HG02938 (cell line): ENCODE measurements around the gene GPRIN2.
"Not testable (repeated sequence)": the region's sequence is repeated elsewhere in the genome, so short reads cannot be mapped to it uniquely, and the experiment has no call there.

Experiments used
- ATAC-seq: cut with Tn5 transposase; IDR thresholded peaks from one replicate; pipeline ENCODE4 v1.9.1; 2021; ENCODE audit warnings: mild to moderate bottlenecking, moderate library complexity; ENCODE audit not compliant: unreplicated experiment

The GPRIN2 gene

DNA sequence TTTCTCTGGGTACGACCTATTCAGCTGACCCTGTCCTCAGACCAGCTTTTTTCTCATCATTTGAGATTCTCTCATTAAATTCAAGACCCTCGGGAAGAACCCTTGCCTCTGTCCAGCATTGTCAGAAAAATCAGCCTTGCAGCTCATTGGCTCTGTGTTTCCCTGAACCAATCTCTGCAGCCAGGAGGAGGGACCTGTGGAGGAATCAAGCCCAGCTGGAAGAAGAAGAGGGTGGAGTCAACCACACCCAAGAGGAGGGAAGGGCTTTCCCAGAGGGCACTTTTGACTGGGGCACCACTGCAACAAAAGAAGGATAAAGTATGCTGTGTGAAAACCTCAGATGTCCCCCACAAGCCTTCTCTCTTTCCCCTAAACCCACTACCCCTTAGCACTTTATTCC lies 14.2 kb upstream of the GPRIN2 start:
- ATAC-seq, result not testable (repeated sequence)

DNA sequence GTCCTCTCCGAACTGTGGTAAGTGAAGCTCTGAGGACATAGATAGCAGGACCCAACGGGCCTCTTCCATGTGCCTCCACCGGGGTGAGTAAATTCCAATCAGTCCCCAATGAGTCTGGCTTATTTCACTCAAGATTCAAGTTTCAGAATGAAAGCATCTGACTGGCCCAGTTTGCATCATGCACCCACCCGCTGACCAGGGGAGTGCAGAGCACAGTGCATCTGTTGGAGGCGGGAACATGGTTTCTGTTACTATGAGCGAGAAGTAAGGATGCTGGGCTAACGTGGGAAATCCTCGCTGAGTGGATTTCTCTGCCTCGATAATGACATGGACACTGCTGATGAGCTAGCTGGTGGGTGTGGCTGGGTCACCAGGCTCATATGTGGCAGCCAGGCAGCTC lies 10.7 kb upstream of the GPRIN2 start:
- not testable (repeated sequence) for ATAC-seq

DNA sequence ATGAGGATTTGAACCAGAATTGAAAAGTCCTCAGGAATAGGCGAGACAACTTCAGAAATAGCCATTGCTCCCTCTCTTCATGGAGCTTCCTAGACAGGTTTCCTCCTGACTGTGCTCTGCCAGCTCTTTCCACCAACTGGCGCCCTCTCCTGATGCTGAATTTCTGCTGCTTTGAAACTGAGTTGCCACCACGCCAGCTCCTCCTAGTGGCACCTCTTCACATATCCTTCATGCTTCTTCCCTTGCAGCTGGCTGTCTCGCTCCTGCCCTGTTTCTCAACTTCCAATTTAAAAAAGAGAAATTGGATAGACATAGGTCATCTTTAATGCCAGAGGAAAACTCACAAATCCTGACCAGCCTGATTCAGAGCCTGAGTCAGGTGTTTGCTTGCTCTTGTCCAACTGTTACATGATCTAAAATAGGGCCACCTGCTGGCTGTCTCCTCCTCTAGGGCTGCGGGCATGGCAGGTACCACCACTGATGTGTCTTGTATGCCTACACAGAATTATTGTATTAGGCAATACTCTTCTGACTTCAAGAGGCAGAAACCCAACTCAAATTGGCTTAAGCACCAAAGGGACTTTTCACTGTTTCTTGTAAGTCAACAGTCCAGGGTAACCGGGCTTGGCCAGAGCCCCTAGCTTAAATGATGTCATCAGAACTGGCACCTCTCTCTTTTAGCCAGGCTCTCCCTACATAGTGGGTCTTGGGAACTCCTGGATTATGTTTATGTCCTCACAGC lies 9.3 kb upstream of the GPRIN2 start:
- ATAC-seq, result peak; percentile 62

GRCh38 chr10:46560952-46561351 lies 4.5 kb upstream of the GPRIN2 start:
- ATAC-seq, result no peak

GRCh38 chr10:46560381-46560780 lies 3.9 kb upstream of the GPRIN2 start:
- no peak for ATAC-seq

- ATAC-seq, result no peak
Measured at GRCh38 chr10:46559231-46559671, 2.8 kb upstream of the GPRIN2 start.

- no peak for ATAC-seq
Measured at GRCh38 chr10:46558392-46559185, 2.1 kb upstream of the GPRIN2 start.

DNA sequence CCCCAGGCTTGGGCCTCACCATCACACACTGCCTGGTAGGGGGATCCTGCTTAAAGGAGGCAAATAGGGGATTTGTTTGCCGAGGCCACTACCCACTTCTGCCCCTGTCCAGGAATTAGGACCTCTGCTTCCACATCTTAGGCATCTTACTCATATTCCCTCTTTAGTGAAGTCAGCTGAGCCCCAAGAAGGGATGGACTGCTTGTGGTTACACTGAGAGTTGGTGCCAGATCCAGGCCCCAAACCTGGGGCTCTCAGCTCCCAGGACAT lies 1.6 kb upstream of the GPRIN2 start:
- no peak for ATAC-seq

- no peak for ATAC-seq
Measured at GRCh38 chr10:46557319-46558121, 1.1 kb upstream of the GPRIN2 start.

DNA sequence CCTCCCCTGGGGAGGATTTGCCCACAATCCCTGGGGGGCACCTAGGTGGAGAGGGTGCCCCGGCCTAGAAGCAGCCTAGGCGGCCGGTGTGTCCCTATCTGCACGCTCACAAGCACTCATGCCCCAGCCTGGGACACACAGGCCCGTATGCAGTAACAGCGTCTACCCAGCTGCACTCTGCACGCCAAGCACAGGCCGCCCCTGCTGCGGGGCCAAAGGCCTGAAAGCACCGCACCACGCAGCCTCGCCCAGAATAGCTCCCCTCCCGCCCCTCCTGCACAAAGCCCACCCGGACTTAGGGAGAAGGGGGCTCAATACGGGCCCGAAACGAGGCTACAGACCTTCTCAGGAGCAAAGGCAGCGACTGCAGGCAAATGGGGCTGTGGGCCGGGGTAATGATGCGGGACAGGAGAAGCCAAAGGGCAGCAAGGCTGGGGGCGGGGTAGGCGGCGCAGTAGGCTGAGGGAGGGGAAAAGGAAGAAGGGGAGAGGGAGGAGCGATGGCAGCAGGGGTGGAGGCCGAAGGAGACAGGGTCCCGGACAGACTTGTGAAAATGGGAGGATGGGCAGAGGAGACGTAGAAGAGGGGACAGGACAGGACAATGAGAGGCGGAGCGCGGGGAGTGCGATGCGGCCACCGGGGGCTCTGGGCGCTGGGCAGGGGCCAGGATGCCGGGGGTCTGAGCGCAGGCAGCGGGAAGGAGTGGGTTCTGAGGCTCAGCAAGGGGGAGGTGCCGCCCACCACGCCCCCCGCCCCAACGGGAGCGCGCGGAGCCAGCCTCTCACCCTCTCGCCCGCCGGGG lies 544 bp downstream of the GPRIN2 start:
- no peak for ATAC-seq

DNA sequence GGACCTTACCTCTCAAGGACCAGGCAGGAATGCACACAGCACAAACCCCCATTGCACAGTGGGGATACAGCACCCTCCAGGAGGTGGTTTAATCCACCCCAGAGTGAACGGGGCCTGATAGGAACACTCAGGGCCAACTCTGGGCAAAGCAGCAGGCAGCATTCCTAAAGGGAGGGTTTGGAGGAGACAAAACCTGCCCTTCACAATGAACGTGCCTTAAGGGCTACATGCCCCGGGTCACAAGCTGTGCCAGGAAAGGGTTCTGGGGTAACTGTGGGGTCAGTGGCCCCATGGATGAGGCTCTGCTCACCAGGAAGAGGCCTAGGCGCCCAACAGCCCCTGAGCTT lies 1.1 kb downstream of the GPRIN2 start:
- no peak for ATAC-seq

DNA sequence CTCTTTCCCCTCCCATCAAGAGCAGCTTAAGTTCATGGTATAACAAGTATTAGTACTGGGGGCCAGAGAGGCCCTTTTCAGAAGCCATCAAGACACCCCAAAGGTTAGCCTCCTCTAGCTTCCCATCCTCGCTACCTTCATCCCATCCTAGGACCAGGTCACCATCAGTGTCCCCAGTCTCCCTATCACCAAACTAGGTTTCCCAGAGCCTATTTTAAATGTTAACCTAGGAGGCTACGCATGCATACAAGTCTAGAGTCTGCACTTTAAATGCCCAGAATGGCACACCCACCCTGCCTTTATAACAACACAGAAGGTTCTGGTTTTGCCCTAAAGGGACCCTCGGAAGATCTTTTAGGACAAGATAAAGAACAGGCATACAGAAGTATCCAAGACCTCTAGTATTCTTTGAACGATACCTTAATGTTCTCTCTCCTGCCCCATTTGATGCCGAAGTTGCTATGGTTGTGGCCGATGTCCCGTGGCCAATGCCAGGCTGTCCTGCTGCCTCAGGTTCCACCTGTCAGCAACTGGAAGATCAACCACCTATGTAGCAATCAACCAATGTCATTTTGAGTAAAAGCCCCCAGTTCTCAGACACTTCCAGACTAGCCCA lies 2.2 kb downstream of the GPRIN2 start:
- ATAC-seq, result no peak

GRCh38 chr10:46553238-46554049 lies 3.0 kb downstream of the GPRIN2 start:
- ATAC-seq, result no peak

- no peak for ATAC-seq
Measured at GRCh38 chr10:46552526-46553237, 3.8 kb downstream of the GPRIN2 start.

- no peak for ATAC-seq
Measured at GRCh38 chr10:46551701-46552525, 4.5 kb downstream of the GPRIN2 start.

- ATAC-seq, result no peak
Measured at GRCh38 chr10:46550795-46551700, 5.4 kb downstream of the GPRIN2 start.
